Mesodermal cell (in vitro differentiated cells): Measurements from ENCODE around the gene WDR90. TPM values are rescaled to one million over a fixed set of nuclear protein-coding genes. Genes with fewer than 3 reads are reported as not detected.

Source experiments
- H3K27ac ChIP-seq: 2 replicates; pipeline ENCODE4 v1.7.0; 2013; ENCODE audit warnings: mild to moderate bottlenecking, low read depth, low read length, moderate library complexity; ENCODE audit not compliant: severe bottlenecking
- H3K36me3 ChIP-seq: 2 replicates; pipeline ENCODE4 v1.7.1; 2013; ENCODE audit warnings: mild to moderate bottlenecking, low read length, moderate library complexity; ENCODE audit not compliant: control insufficient read depth, insufficient read depth
- H3K4me1 ChIP-seq: one replicate; pipeline ENCODE4 v1.7.1; 2013; ENCODE audit warnings: mild to moderate bottlenecking, low read length; ENCODE audit not compliant: insufficient read depth, control insufficient read depth, poor library complexity, severe bottlenecking
- H3K4me3 ChIP-seq: 2 replicates; pipeline ENCODE4 v1.7.0; 2013; ENCODE audit warnings: low read length, control low read depth, mild to moderate bottlenecking; ENCODE audit not compliant: insufficient read depth, poor library complexity, severe bottlenecking; ENCODE audit errors: extremely low read depth
- H3K9me3 ChIP-seq: 2 replicates; pipeline ENCODE4 v1.7.1; 2013; ENCODE audit warnings: mild to moderate bottlenecking, low read length, moderate library complexity; ENCODE audit not compliant: control insufficient read depth
- WGBS, 2 experiments: methylation state at CpG; one replicate each; pipeline ENCODE4 v1.1.5; 2013; ENCODE audit warnings: missing lambda C conversion rate in 2 of 2; ENCODE audit not compliant: insufficient coverage in 2 of 2; 5-methylcytosine and 5-hydroxymethylcytosine counted together
- polyA plus RNA-seq, 2 experiments: library from polyadenylated mRNA; stranded (reverse); fragments of 50-300 nt; gene quantifications; one replicate each; pipeline ENCODE4 v1.2.3, GENCODE V29; 2013

Gene WDR90
- polyA plus RNA-seq (2013, experiment 1 of 2), result 19.9 TPM
- 18.6 TPM for polyA plus RNA-seq (2013, experiment 2 of 2)

DNA sequence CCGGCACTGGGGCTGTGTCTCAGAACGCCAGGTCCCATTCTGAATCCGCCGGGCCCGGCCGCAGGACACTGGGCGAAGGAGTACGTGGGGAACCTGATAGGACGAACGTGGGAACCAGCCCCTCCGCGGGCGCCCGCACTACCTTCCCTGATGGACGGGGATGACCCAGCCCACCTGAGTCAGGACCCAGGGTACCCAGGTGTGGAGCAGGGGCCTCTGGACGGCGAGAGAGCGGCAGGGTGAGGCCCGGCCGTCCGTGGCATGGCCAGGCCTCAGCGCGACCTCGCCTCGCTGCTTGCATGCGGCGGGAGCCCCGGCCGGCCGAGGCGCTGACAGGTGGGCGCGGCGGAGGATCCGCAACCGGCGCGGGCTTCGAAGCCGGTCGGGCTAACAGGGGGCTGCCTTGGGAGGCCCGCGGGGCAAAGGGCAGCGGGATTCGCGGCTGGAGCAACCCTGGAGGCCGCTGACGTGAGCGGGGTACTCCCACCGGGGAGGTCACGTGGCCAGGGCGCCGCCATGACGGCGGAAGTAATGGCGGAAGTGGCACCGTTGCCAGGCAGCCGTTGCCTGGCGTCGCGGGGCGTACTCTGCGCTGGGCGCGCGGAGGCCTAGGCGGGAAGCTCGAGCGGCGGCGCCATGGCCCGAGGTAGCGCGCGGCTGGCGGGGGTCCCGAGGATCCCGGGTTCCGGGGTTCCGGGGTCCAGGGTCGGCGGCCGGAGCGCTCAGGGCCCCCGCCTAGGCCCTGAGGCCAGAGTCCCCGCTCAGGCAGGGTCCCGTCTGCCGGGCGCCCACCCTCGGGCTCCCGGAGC is at the start of gene WDR90:
TSS of gene WDR90 (plus strand) at position 585 of the 809 bp plus-strand sequence. CDS start at position 637, 52 bp downstream.
- peaks cover 14% of the 10 kb centered on the region for H3K36me3 ChIP-seq
- 4% methylated on average over 69 to 91 of the region's 91 CpGs for WGBS, 2 experiments
- H3K27ac ChIP-seq, result peak within 1 kb of the TSS; percentile 77
- H3K4me3 ChIP-seq, result peak within 1 kb of the TSS; percentile 66
- H3K9me3 ChIP-seq, result no peaks in the 10 kb centered on the region
- H3K4me1 ChIP-seq, result peaks cover 7% of the 10 kb centered on the region

DNA sequence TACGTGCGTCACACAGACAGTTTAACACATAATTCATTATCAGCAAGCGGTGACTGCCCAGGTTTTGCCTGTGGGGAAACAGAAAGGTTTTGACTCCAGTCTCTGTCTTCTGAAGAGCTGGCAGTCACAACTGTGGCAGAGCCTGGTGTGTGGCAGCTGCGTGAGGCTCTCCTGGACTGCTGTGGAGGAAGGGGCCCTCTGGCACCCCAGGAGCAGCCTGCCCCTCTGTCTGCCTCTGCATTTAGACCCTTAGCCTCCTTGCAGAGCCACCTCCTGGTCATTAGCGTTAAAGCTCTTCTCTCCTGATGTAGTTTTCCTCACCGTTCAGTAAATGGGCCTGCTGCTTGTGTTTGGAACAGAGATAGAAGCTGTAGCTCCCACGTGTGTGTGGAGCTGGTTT is 48.4 kb upstream of the WDR90 start:
- no peak overlapping the region for H3K4me3 ChIP-seq
- peaks cover 44% of the 10 kb centered on the region for H3K36me3 ChIP-seq
- no peaks in the 10 kb centered on the region for H3K4me1 ChIP-seq
- peaks cover 19% of the 10 kb centered on the region for H3K9me3 ChIP-seq
- 47 to 63% methylated on average over 2 to 4 of the region's 7 CpGs for WGBS, 2 experiments
- H3K27ac ChIP-seq, result no peak overlapping the region

DNA sequence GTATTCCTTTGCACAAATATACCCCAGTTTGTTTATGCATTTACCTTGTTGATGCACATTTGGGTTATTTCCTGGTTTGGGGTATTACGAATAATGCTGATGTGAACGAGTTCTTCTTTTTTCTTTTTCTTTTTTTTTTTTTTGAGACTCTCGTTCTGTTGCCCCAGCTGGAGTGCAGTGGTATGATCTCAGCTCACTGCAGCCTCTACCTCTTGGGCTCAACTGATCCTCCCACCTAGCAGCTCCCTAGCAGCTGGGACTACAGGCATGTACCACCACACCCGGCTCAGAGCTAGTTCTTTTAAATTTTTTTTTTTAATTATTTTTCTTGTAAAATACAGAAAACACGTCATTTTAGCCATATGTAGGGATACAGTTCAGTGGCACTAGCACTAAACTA is 45.2 kb upstream of the WDR90 start:
- no peak overlapping the region for H3K27ac ChIP-seq
- H3K9me3 ChIP-seq, result peaks cover 19% of the 10 kb centered on the region
- peaks cover 32% of the 10 kb centered on the region for H3K36me3 ChIP-seq
- H3K4me3 ChIP-seq, result no peak overlapping the region
- no peaks in the 10 kb centered on the region for H3K4me1 ChIP-seq
- 87 to 100% methylated on average over 1 to 3 of the region's 5 CpGs for WGBS, 2 experiments

DNA sequence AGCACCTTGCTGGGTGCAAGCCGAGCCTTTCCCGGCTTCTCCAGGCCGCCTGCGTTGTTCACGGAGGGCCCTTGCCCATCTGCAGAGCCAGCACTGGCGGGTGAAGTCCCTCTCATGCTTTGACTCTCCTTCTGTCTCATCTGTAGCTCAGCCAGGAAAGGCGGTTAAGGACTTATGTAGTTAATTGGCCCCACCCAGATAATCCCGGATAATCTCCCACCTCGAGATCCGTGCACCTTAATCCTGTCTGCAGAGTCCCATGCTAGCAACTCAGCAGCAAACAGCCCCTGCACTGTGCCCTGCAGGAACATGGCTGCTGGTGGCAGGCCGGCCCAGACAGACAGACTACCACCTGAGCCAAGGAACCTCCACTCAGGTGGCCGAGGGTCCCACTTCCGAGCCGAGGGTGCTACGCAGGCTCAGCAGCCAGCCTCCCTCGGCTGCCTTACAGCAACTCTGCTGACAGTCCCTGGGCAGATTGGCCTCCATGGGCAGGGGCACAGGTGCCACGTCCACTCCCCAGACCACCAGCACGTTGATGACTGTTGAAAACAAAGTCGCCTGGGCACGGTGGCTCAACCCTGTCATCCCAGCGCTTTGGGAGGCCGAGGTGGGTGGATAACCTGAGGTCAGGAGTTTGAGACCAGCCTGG is 42.4 kb upstream of the WDR90 start:
- Histone ChIP-seq H3K4me3 (no peak overlapping the region), H3K4me1 (no peaks in the 10 kb centered on the region), H3K9me3 (peaks cover 14% of the 10 kb centered on the region), H3K36me3 (peaks cover 20% of the 10 kb centered on the region), H3K27ac (no peak overlapping the region)
- 95 to 99% methylated on average over 19 to 21 of the region's 22 CpGs for WGBS, 2 experiments

DNA sequence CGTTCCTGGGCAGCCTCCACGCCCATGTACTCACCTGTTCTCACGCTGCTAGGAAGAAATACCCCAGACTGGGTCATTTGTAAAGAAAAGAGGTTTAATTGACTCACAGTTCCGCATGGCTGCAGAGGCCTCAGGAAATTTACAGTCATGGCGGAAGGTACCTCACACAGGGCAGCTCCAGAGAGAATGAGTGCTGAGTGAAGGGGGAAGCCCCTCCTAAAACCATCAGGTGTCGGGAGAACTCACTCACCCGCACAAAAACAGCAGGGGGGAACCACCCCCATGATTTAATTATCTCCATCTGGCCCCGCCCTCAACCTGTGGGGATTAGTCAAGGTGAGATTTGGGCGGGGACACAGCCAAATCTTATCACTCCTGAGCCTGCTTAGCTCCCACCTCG is 41.1 kb upstream of the WDR90 start:
- Histone ChIP-seq H3K36me3 (peaks cover 20% of the 10 kb centered on the region), H3K9me3 (peaks cover 14% of the 10 kb centered on the region), H3K4me1 (no peaks in the 10 kb centered on the region), H3K27ac (no peak overlapping the region), H3K4me3 (no peak overlapping the region)
- WGBS, 2 experiments, result 85 to 88% methylated on average over 5 to 6 of the region's 10 CpGs

DNA sequence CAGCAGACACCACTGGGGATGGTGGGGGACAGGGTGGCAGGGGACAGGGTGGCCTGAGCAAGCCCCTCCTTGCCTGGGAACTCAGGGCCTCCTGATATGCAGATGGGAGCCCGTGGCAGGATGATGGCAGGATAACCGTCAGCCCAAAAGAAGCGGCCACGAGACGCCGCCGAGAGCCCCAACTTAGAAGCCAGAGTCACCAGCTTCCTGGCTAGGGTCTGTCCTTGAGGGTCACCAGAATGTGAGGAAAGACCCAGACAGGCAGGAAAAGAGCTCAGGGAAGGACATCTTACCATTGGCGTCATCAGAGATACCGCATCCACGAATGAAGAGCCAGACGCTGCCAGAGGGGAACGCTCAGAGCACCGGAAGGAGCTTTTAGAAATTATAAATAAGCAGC is 39.8 kb upstream of the WDR90 start:
- Histone ChIP-seq H3K4me3 (no peak overlapping the region), H3K9me3 (peaks cover 14% of the 10 kb centered on the region), H3K4me1 (no peaks in the 10 kb centered on the region), H3K36me3 (peaks cover 23% of the 10 kb centered on the region), H3K27ac (no peak overlapping the region)
- WGBS, 2 experiments, result 93 to 97% methylated on average over 10 to 11 of the region's 13 CpGs

DNA sequence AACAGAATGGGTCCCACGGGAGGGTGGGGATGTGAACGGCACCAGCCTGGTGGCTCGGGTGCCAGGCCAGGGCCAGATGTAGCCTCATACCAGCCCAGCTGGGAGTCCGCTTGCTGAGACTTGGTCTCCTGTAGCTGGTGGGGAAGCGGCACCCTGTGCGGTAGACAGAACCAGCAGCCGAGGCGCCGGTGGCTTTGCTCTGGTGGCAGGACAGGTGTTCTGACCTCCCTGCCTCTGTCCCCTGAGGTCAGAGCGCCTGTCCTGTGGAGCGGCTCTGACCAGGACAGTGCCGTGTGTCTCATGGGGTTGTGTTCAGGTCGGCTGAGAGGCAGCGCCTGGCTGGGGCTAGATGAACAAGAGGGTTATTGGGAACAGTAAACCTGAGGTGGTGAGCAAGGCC is 39.2 kb upstream of the WDR90 start:
- Histone ChIP-seq H3K4me3 (no peak overlapping the region), H3K27ac (no peak overlapping the region), H3K9me3 (peaks cover 8% of the 10 kb centered on the region), H3K36me3 (peaks cover 17% of the 10 kb centered on the region), H3K4me1 (no peaks in the 10 kb centered on the region)
- 94 to 95% methylated on average over 12 to 14 of the region's 14 CpGs for WGBS, 2 experiments

DNA sequence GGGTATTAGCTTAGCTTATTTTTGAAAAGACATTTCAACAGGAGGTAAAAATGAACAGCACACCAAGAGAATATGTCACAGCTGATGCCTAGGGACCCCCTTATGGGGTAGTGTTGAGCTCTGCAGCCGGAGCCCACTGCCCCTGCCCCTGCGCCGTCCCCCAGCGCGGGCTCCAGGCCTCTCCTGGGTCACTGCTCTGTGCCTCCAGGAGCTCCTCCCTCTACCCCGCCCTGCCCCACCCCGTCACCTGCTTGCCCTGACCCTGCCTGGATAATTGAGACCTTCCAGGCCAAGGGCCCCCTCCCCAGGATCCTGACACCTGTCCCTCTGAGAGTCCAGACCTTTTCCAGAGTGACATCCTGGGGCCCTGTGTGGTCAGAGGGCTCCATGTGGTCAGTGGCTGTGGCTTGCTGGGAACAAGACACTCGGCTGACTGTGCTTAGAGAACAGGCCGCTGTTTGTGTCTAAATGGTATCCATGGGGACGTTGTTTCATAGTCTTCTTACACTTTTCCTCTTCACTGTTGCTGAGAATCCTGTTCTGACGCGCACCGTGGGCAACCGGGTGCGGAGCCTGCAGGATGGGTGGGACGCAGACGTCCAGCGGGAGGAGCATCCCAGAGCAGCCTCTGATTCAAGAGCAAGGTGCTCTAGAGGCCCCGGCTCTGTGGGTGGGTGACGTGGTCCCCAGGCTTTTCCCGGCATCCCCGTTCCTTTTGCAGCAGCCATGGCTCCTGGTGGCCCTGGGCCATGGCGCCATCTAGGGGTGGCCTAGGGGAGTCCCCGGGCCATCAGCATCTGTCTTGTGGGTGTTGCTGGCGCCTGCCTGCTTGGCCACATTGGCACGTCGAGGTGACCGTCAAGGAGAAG is 38.4 kb upstream of the WDR90 start:
- no peak overlapping the region for H3K4me3 ChIP-seq
- no peaks in the 10 kb centered on the region for H3K4me1 ChIP-seq
- peaks cover 10% of the 10 kb centered on the region for H3K36me3 ChIP-seq
- H3K9me3 ChIP-seq, result peaks cover under 1% of the 10 kb centered on the region
- WGBS, 2 experiments, result 82 to 84% methylated on average over 24 to 26 of the region's 28 CpGs
- H3K27ac ChIP-seq, result no peak overlapping the region

DNA sequence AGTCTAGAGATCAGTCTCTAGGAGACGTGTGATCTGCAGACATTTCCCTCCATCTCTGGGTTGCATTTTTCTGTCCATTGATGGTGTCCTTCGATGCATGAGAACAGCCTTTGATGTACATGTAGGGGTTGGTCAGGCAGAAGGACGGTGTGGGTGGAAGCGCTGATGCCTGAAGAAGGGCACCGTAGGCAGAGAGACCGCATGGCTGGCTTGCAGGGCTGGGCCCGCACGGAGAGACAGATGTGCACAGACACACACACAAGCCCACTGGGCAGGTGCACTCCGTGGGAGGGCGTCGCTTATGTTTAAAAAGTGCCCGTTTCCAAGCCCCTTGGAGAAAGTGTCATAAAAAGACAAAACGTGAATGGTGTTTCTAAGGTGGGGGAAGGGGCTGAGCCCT is 34.0 kb upstream of the WDR90 start:
- no peak overlapping the region for H3K27ac ChIP-seq
- no peaks in the 10 kb centered on the region for H3K9me3 ChIP-seq
- 96 to 98% methylated on average over 12 to 13 of the region's 13 CpGs for WGBS, 2 experiments
- no peaks in the 10 kb centered on the region for H3K4me1 ChIP-seq
- peaks cover 12% of the 10 kb centered on the region for H3K36me3 ChIP-seq
- no peak overlapping the region for H3K4me3 ChIP-seq

DNA sequence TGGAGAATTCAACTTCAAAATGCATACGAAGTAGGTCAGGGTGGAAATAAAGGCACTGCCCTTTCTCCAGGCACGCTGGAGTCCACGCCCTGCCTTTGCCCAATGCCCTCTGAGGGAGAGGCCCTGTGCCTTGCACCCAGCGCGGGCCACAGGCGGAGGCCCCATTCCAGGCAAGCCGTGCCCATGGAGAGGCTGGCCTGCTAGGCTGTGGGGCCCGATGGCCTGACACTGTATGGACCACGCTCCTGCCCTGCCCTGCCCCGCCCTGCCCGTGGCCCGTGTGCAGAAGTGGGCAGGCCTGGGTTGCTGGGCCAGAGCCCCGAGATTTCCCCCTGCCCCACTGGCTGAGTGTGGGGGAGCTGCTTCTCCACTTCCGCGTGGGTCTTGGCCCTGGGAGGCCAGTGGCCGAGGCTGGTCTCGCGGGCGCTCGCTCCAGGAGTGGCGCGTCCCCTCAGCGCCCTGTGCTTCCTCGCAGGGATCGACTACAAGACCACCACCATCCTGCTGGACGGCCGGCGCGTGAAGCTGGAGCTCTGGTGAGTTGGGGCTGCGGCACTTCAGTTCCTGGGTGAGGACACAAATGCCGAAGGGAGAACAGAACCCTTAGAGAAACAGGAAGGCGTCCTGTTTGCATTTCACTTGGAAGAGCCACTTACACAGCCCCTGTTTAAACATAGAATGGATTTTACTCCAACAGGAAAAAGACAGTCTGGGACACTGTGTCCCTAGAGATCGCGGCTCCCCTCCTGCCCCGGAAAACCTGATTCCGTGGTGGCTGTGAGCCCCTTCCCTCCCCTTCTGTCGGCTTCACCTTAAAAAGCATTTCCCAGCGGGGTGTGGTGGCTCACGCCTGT is 32.2 kb upstream of the WDR90 start:
- peaks cover 10% of the 10 kb centered on the region for H3K36me3 ChIP-seq
- H3K27ac ChIP-seq, result no peak overlapping the region
- H3K4me3 ChIP-seq, result no peak overlapping the region
- 95 to 96% methylated on average over 35 to 38 of the region's 39 CpGs for WGBS, 2 experiments
- no peaks in the 10 kb centered on the region for H3K9me3 ChIP-seq
- peaks cover 6% of the 10 kb centered on the region for H3K4me1 ChIP-seq
